ENCODE measurements around the gene NFE2.
A peak's percentile ranks its signal among the peaks of the same experiment; 100 is the strongest.

NFE2 gene

DNA sequence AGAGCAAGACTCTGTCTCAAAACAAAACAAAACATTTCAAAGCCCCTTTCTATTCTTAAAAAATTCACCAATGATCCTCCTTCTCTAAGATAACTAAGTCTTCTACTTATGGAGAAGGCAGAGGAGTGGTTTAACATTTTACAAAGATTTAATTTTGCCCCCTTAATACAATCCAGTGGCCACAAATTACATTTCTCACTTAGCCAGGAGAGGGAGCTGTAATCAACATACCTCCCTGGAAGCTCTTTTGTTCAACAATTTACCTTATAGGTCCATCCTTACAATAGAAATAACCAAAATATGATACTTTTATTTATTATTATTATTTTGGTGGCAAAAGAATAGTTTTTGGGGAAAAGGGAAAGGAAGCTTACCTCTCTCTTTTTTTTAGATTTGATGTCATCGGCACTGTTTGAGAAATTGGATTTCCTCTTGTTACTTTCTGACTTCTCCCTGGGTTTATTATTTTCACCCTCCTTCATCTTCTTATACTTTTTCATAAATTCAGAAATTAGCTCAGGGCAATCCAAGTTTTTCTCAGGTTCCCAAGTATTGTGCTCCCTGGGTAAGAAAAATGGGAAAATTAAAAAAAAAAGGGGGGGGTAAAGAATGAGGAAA, 49.0 kb downstream of the NFE2 start:
- peak; percentile 55; the same call in 1 of the 2 replicates for TF ChIP-seq RAD21 (IDR thresholded peaks at IDR 0.05; ENCODE audit: low read depth)
- no peak for TF ChIP-seq TEAD4 (IDR thresholded peaks at IDR 0.05)

DNA sequence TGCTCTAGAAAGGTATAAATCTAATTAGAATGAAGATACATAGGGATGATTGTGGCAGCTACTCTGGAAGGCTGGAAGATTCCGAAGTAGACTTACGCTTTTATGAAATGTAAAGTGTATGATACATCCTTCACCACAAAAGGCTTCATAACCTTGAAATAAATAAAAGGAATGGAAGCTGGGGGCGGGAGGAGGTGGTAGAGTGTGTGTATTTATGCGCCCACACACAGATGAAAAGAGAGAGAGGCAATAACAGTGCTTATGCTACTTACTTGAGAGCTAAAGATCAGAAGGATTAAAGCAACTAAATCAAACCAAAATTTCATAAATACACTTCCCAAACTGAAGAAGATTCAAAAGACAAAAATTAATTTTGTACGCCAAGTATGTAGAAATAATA, 51.3 kb downstream of the NFE2 start:
- TF ChIP-seq YY1 (IDR thresholded peaks at IDR 0.05; ENCODE audit: low read depth), result no peak
- TF ChIP-seq NFIC (IDR thresholded peaks at IDR 0.05), result no peak
- no peak for TF ChIP-seq ZBTB7A (IDR thresholded peaks at IDR 0.05; ENCODE audit: low read depth)
- no peak for TF ChIP-seq CREB1 (IDR thresholded peaks at IDR 0.05; ENCODE audit: low read depth)
- TF ChIP-seq, protein P1, sequence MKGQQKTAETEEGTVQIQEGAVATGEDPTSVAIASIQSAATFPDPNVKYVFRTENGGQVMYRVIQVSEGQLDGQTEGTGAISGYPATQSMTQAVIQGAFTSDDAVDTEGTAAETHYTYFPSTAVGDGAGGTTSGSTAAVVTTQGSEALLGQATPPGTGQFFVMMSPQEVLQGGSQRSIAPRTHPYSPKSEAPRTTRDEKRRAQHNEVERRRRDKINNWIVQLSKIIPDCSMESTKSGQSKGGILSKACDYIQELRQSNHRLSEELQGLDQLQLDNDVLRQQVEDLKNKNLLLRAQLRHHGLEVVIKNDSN (IDR thresholded peaks at IDR 0.05), result no peak
- no peak for TF ChIP-seq EP300 (IDR thresholded peaks at IDR 0.05; ENCODE audit: borderline replicate concordance)
- no peak for TF ChIP-seq CEBPB (IDR thresholded peaks at IDR 0.05)
- TF ChIP-seq TAF1 (IDR thresholded peaks at IDR 0.05; ENCODE audit: low read depth), result no peak
- no peak for TF ChIP-seq TCF12 (IDR thresholded peaks at IDR 0.05; ENCODE audit: low read depth)
- TF ChIP-seq RAD21 (IDR thresholded peaks at IDR 0.05; ENCODE audit: low read depth), result no peak
- TF ChIP-seq, protein P2, sequence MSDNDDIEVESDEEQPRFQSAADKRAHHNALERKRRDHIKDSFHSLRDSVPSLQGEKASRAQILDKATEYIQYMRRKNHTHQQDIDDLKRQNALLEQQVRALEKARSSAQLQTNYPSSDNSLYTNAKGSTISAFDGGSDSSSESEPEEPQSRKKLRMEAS (IDR thresholded peaks at IDR 0.05), result no peak

DNA sequence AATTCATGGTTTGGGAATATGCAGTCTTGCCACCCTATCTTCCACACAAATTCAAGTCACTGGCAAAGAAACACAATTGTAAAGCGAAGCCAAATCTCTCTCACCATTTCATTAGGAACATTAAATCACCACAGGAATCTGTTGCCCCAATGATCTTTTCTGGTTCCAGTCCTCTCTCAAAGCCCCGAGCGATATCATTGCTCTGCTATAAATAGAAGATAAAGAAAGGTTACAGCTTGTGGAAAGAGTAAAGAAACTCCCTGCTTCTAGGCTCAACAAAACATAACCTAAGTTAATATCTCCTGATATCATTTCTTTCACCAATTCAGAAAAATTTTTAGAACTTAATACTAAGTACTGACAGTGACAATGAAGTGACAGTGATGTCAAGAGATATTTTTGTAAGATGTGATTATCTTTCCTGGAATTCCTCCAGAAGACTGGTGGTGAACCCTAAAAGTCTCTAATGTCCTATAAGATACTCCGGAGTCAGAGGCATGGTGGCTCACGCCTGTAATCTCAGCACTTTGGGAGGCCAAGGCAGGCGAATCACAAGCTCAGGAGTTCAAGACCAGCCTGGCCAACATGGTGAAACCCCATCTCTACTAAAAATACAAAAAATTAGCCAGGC, 54.7 kb downstream of the NFE2 start:
- TF ChIP-seq, protein P1 (IDR thresholded peaks at IDR 0.05), result no peak
- no peak for TF ChIP-seq NFIC (IDR thresholded peaks at IDR 0.05)
- TF ChIP-seq CREB1 (IDR thresholded peaks at IDR 0.05; ENCODE audit: low read depth), result no peak
- TF ChIP-seq TEAD4 (IDR thresholded peaks at IDR 0.05), result no peak
- no peak for TF ChIP-seq FOXM1 (IDR thresholded peaks at IDR 0.05; ENCODE audit: borderline replicate concordance, low read depth)
- TF ChIP-seq, protein P3, sequence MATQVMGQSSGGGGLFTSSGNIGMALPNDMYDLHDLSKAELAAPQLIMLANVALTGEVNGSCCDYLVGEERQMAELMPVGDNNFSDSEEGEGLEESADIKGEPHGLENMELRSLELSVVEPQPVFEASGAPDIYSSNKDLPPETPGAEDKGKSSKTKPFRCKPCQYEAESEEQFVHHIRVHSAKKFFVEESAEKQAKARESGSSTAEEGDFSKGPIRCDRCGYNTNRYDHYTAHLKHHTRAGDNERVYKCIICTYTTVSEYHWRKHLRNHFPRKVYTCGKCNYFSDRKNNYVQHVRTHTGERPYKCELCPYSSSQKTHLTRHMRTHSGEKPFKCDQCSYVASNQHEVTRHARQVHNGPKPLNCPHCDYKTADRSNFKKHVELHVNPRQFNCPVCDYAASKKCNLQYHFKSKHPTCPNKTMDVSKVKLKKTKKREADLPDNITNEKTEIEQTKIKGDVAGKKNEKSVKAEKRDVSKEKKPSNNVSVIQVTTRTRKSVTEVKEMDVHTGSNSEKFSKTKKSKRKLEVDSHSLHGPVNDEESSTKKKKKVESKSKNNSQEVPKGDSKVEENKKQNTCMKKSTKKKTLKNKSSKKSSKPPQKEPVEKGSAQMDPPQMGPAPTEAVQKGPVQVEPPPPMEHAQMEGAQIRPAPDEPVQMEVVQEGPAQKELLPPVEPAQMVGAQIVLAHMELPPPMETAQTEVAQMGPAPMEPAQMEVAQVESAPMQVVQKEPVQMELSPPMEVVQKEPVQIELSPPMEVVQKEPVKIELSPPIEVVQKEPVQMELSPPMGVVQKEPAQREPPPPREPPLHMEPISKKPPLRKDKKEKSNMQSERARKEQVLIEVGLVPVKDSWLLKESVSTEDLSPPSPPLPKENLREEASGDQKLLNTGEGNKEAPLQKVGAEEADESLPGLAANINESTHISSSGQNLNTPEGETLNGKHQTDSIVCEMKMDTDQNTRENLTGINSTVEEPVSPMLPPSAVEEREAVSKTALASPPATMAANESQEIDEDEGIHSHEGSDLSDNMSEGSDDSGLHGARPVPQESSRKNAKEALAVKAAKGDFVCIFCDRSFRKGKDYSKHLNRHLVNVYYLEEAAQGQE (IDR thresholded peaks at IDR 0.05; ENCODE audit: low read depth), result no peak
- no peak for TF ChIP-seq RAD21 (IDR thresholded peaks at IDR 0.05; ENCODE audit: low read depth)
- no peak for TF ChIP-seq ZBTB7A (IDR thresholded peaks at IDR 0.05; ENCODE audit: low read depth)
- TF ChIP-seq YY1 (IDR thresholded peaks at IDR 0.05; ENCODE audit: low read depth), result no peak
- no peak for TF ChIP-seq EGR1 (IDR thresholded peaks at IDR 0.05)
- TF ChIP-seq TCF12 (IDR thresholded peaks at IDR 0.05; ENCODE audit: low read depth), result no peak
- no peak for TF ChIP-seq TAF1 (IDR thresholded peaks at IDR 0.05; ENCODE audit: low read depth)
- no peak for TF ChIP-seq CEBPB (IDR thresholded peaks at IDR 0.05)
- no peak for TF ChIP-seq EP300 (IDR thresholded peaks at IDR 0.05; ENCODE audit: borderline replicate concordance)
- TF ChIP-seq, protein P2 (IDR thresholded peaks at IDR 0.05), result no peak
